Ureter (tissue), 1 donor: ENCODE measurements around the gene GNA15. TPM values are rescaled to one million over a fixed set of nuclear protein-coding genes. Genes with fewer than 3 reads are reported as not detected.

Experiments
- DNase-seq: peaks from one replicate; pipeline ENCODE4 v3.0.0-alpha.2; 2020; ENCODE audit warnings: low spot score
- total RNA-seq: library from RNA; stranded (reverse); gene quantifications from one replicate; pipeline ENCODE4 v1.2.4, GENCODE V29; 2023
- donor health status: DM: yes; HTN: yes; CAD: no.

GNA15 gene
- total RNA-seq, 1 donor from 2014 or later: 28.5 TPM

DNA sequence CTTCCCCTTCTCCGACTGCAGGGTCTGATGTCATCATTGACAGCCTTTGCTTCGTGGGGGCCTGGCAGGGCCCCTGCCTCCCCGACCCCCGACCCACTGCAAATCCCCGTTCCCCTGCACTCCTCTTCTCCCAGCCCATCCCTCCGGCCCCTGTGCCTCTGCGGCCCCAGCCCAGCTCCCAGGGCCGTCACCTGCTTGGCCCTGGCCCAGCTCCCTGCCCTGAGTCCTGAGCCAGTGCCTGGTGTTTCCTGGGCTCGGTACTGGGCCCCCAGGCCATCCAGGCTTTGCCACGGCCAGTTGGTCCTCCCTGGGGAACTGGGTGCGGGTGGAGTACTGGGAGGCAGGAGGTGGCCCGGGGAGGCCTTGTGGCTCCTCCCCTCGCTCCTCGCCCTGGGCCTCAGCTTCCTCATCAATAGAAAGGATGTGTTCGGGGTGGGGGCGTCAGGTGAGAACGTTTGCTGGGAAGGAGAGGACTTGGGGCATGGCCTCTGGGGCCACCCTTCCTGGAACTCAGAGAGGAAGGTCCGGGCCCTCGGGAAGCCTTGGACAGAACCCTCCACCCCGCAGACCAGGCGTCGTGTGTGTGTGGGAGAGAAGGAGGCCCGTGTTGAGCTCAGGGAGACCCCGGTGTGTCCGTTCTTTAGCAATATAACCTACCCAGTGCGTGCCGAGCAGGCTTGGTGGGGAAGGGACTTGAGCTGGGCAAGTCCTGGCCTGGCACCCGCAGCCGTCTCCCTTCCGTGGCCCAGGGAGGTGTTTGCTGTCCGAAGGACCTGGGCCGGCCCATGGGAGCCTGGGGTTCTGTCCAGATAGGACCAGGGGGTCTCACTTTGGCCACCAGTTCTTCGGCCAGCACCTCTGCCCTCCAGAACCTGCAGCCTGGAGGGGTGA lies 72.7 kb downstream of the GNA15 start:
- DNase-seq: peak; percentile 35

DNA sequence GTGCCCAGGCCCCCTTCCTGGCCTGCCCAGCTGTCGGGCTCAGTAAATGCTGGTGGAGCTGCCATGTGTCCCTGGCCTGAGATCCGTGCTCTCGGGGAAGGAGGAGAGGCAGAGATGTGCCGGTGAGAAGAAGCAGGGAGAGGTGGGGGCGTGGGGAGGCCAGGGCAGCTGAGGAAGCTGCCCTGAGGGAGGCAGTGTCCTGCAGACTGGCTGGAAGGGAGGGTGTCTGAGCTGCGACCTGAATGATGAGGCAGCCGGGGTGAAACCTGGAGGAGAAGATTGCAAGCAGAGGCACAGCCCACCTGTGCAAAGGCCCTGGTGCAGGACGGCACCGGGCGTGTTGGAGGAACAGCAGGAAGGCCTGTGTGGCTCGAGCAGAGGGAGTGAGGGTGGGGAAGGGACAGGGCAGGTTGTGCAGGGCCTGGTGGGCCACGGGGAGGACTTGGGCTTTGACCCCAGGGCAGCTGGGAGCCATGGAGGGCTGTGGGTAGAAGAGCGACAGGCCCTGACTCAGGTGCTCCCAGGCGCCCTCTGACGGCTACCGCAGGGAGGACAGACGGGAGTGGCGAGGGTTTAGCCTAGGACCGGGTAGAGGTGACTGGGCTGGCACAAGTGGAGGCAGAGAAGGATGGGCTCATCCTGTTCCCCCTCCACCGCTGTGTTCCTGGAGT lies 74.6 kb downstream of the GNA15 start:
- no peak for DNase-seq

DNA sequence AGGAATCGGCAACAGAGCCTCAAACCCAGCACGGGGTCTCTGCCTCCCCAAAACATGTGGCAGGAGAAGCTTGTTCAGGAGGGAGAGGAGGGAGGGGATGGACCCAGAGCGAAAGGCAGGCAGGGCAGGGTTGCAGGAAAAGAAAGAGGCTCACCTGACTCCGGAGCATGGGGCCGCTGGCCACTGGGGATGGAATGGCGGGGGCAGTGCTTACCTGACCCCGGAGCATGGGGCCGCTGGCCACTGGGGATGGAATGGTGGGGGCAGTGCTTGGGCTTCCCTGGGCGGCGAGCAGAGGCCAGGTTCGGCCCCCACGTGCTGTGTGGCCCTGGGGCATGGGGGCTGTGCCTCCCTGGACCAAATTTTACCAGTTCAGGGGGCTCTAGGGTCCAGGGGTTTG lies 75.4 kb downstream of the GNA15 start:
- no peak for DNase-seq

DNA sequence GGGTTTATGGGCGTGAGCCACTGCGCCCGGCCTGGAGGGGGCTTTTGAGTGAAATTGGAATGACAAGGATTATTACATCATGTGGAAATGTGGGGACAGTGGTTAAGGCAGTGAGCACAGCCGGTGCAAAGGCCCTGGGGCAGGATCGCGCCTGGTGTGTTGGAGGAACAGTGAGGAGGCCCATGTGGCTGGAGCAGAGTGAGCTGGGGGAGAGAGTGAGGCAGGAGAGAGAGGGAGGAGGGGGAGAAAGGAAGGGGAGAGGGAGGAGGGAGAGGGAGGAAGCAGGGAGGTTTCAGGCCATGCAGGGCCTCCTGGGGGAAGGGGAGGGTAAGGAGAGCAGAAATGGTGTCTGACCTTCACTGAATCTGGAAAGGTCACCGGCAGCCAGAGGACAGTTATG lies 77.3 kb downstream of the GNA15 start:
- DNase-seq: no peak

Other genes starting within 250 kb of the GNA15 start
- gene ZNF57, start 235.1 kb upstream of the GNA15 start, total RNA-seq: 9.6 TPM
- gene ZNF77, start 191.1 kb upstream of the GNA15 start, total RNA-seq: 6.6 TPM
- 3.6 TPM for gene TLE6, start 158.5 kb upstream of the GNA15 start, total RNA-seq
- 95.2 TPM for gene TLE2, start 106.8 kb upstream of the GNA15 start, total RNA-seq
- 623 TPM for gene TLE5, start 73.5 kb upstream of the GNA15 start, total RNA-seq
- 68.5 TPM for gene GNA11, start 41.7 kb upstream of the GNA15 start, total RNA-seq
- 0.89 TPM for gene S1PR4, start 42.7 kb downstream of the GNA15 start, total RNA-seq
- gene NCLN, start 49.9 kb downstream of the GNA15 start, total RNA-seq: 69.2 TPM
- gene CELF5, start 88.6 kb downstream of the GNA15 start, total RNA-seq: 0.62 TPM
- 141 TPM for gene NFIC, start 230.6 kb downstream of the GNA15 start, total RNA-seq